ENCODE results near the gene SPRYD3. TPM values are rescaled to one million over a fixed set of nuclear protein-coding genes. Genes with fewer than 3 reads are reported as not detected.
A peak's percentile ranks its signal among the peaks of the same experiment; 100 is the strongest.

SPRYD3 gene
- total RNA-seq, 1 experiment from 2014 or later: 35.2 TPM

GRCh38 chr12:53057816-53058500 is 21.2 kb downstream of the SPRYD3 start:
- Mint-ChIP-seq H3K27me3 (ENCODE audit: insufficient read depth, unreplicated experiment) (no peaks in the 10 kb centered on the region), H3K4me3 (ENCODE audit: unreplicated experiment) (no peak overlapping the region), H3K27ac (ENCODE audit: low read depth, unreplicated experiment) (no peak overlapping the region), H3K36me3 (ENCODE audit: insufficient read depth, unreplicated experiment) (peaks cover 40% of the 10 kb centered on the region), H3K4me1 (ENCODE audit: insufficient read depth, unreplicated experiment) (peaks cover 11% of the 10 kb centered on the region), H3K9me3 (ENCODE audit: unreplicated experiment) (no peaks in the 10 kb centered on the region)
- no peak for DNase-seq (ENCODE audit: unreplicated experiment)
- ChIA-PET POLR2A (interaction anchor here (0.8 to 1.9 kb wide), 3 partner anchors 10 to 160 kb away, joined by 3 to 14 read pairs (median 6); no protein-coding TSS in a partner anchor), CTCF (interaction anchor here (0.5 to 2.7 kb wide), 5 partner anchors 8 to 234 kb away, joined by 3 to 25 read pairs (median 4); no protein-coding TSS in a partner anchor)
- no peak for TF ChIP-seq CTCF (IDR thresholded peaks at IDR 0.05; ENCODE audit: unreplicated experiment)
- intact Hi-C loops (cut with micrococcal nuclease): no loop called here
- BruUV-seq (replicated peaks): no TSS peak

- Mint-ChIP-seq H3K9me3 (ENCODE audit: unreplicated experiment) (no peaks in the 10 kb centered on the region), H3K27me3 (ENCODE audit: insufficient read depth, unreplicated experiment) (no peaks in the 10 kb centered on the region), H3K4me3 (ENCODE audit: unreplicated experiment) (no peak overlapping the region), H3K36me3 (ENCODE audit: insufficient read depth, unreplicated experiment) (peaks cover 37% of the 10 kb centered on the region), H3K27ac (ENCODE audit: low read depth, unreplicated experiment) (no peak overlapping the region), H3K4me1 (ENCODE audit: insufficient read depth, unreplicated experiment) (peaks cover 18% of the 10 kb centered on the region)
- BruUV-seq (replicated peaks): no TSS peak
- CTCF ChIA-PET: interaction anchor here (0.6 to 2.7 kb wide), 3 partner anchors 9 to 50 kb away, joined by 3 to 25 read pairs (median 5); no protein-coding TSS in a partner anchor
- no peak for TF ChIP-seq CTCF (IDR thresholded peaks at IDR 0.05; ENCODE audit: unreplicated experiment)
- DNase-seq (ENCODE audit: unreplicated experiment): no peak
- intact Hi-C loops (cut with micrococcal nuclease): no loop called here
- POLR2A ChIA-PET: interaction anchor here (0.6 to 1.9 kb wide), 6 partner anchors 9 to 161 kb away, joined by 3 to 14 read pairs (median 3); partner anchors contain the start of gene EIF4B
These were observed 22.3 kb downstream of the SPRYD3 start for GRCh38 chr12:53056901-53057300.

- no peak for DNase-seq (ENCODE audit: unreplicated experiment)
- H3K9me3 Mint-ChIP-seq (ENCODE audit: unreplicated experiment): no peaks in the 10 kb centered on the region
- no peak overlapping the region for H3K4me3 Mint-ChIP-seq (ENCODE audit: unreplicated experiment)
- intact Hi-C loops (cut with micrococcal nuclease): no loop called here
- BruUV-seq (replicated peaks): TSS peak; percentile 18
- ChIA-PET CTCF (interaction anchor here (0.6 to 2.7 kb wide), 3 partner anchors 10 to 49 kb away, joined by 3 to 25 read pairs (median 5); no protein-coding TSS in a partner anchor), POLR2A (interaction anchor here (1.0 to 1.9 kb wide), 3 partner anchors 8 to 50 kb away, joined by 3 to 14 read pairs (median 3); partner anchors contain the start of gene EIF4B)
- H3K36me3 Mint-ChIP-seq (ENCODE audit: insufficient read depth, unreplicated experiment): peaks cover 31% of the 10 kb centered on the region
- no peak for TF ChIP-seq CTCF (IDR thresholded peaks at IDR 0.05; ENCODE audit: unreplicated experiment)
- peaks cover 21% of the 10 kb centered on the region for H3K4me1 Mint-ChIP-seq (ENCODE audit: insufficient read depth, unreplicated experiment)
- H3K27me3 Mint-ChIP-seq (ENCODE audit: insufficient read depth, unreplicated experiment): no peaks in the 10 kb centered on the region
- H3K27ac Mint-ChIP-seq (ENCODE audit: low read depth, unreplicated experiment): no peak overlapping the region
These were observed 22.9 kb downstream of the SPRYD3 start for GRCh38 chr12:53056296-53056695.

- POLR2A ChIA-PET: interaction anchor here (0.6 to 3.1 kb wide), 6 partner anchors 7 to 835 kb away, joined by 3 to 23 read pairs (median 7); partner anchors contain the start of genes CSAD, SPRYD3 and ZNF740
- CTCF ChIA-PET: interaction anchor here (0.7 to 2.7 kb wide), 4 partner anchors 10 to 171 kb away, joined by 3 to 25 read pairs (median 4); no protein-coding TSS in a partner anchor
- H3K4me1 Mint-ChIP-seq (ENCODE audit: insufficient read depth, unreplicated experiment): peaks cover 28% of the 10 kb centered on the region
- no TSS peak for BruUV-seq (replicated peaks)
- H3K36me3 Mint-ChIP-seq (ENCODE audit: insufficient read depth, unreplicated experiment): peaks cover 27% of the 10 kb centered on the region
- H3K4me3 Mint-ChIP-seq (ENCODE audit: unreplicated experiment): peak overlapping the region; percentile 21
- H3K27me3 Mint-ChIP-seq (ENCODE audit: insufficient read depth, unreplicated experiment): no peaks in the 10 kb centered on the region
- DNase-seq (ENCODE audit: unreplicated experiment): no peak
- peak overlapping the region; percentile 97 for H3K27ac Mint-ChIP-seq (ENCODE audit: low read depth, unreplicated experiment)
- no peaks in the 10 kb centered on the region for H3K9me3 Mint-ChIP-seq (ENCODE audit: unreplicated experiment)
- TF ChIP-seq CTCF (IDR thresholded peaks at IDR 0.05; ENCODE audit: unreplicated experiment): no peak
- intact Hi-C loops (cut with micrococcal nuclease): no loop called here
These were observed 23.5 kb downstream of the SPRYD3 start for GRCh38 chr12:53055471-53056266.
